A549 (cell line): ENCODE measurements around the gene PRDM11. TPM values are rescaled to one million over a fixed set of nuclear protein-coding genes. Genes with fewer than 3 reads are reported as not detected.

Source experiments
- ATAC-seq, 2 experiments: fragments of 200-7000 bp in 1 of 2; fragments of >200 bp in 1 of 2; cut with Nextera tagmentation in 1 of 2; cut with Tn5 transposase in 1 of 2; 3 replicates each; pipeline versions ENCODE4 v1.8.0 to v1.9.1; 2018 to 2020; ENCODE audit warnings: mild to moderate bottlenecking in 1 of 2, moderate library complexity in 1 of 2
- CTCF ChIA-PET: fragments of 300-600 bp; sonication (Branson Sonifier 250); formaldehyde crosslinking; extraction: SDS; loops from one replicate; lab custom pipeline; 2021; ENCODE audit warnings: antibody characterized with exemption, inconsistent platforms; lab: Yijun Ruan, JAX
- POLR2A ChIA-PET: fragments of 350-600 bp; formaldehyde crosslinking; extraction: SDS; loops from one replicate; lab custom pipeline; 2021; ENCODE audit warnings: antibody characterized with exemption, inconsistent platforms; lab: Yijun Ruan, JAX
- DNase-seq, 2 experiments: peaks; one replicate each; pipeline versions ENCODE4 v3.0.0 to v3.0.0-alpha.2; 2011 to 2016; ENCODE audit warnings: low read depth in 1 of 2, low spot score in 1 of 2
- FAIRE-seq: peaks from 2 replicates; lab custom pipeline; 2011; peaks lifted over from hg19 to GRCh38; lab: Jason Lieb, UNC
- H3K27ac ChIP-seq, 2 experiments: fragments of >200 bp; sonication (Bioruptor Twin); formaldehyde crosslinking; 3 replicates each; pipeline ENCODE4 v1.5.1; 2016 to 2017
- H3K4me1 ChIP-seq: fragments of >200 bp; sonication (Bioruptor Twin); formaldehyde crosslinking; 3 replicates; pipeline ENCODE4 v1.6.1; 2016
- H3K4me2 ChIP-seq: fragments of >200 bp; sonication (Bioruptor Twin); formaldehyde crosslinking; 3 replicates; pipeline ENCODE4 v1.6.1; 2016
- H3K4me3 ChIP-seq: fragments of >200 bp; sonication (Bioruptor Twin); formaldehyde crosslinking; 3 replicates; pipeline ENCODE4 v1.5.1; 2016
- H3K9me3 ChIP-seq: fragments of >200 bp; sonication (Bioruptor Twin); formaldehyde crosslinking; 3 replicates; pipeline ENCODE4 v1.6.1; 2016
- CBX2 ChIP-seq: fragments of 200-600 bp; sonication (generic); IDR thresholded peaks from 2 replicates; pipeline ENCODE4 v1.6.1; 2016; ENCODE audit warnings: low read depth, mild to moderate bottlenecking, borderline replicate concordance
- CEBPB ChIP-seq, 2 experiments: fragments of >200 bp in 1 of 2; sonication (Bioruptor Twin) in 1 of 2; formaldehyde crosslinking in 1 of 2; IDR thresholded peaks; 2 replicates each; pipeline ENCODE4 v1.6.1; 2012 to 2016
- EHF ChIP-seq: fragments of 250-450 bp; sonication (Bioruptor Pico); IDR thresholded peaks from 2 replicates; pipeline ENCODE4 v1.5.0; 2020; ENCODE audit warnings: mild to moderate bottlenecking
- EP300 ChIP-seq, 2 experiments: fragments of >200 bp; sonication (Bioruptor Twin); formaldehyde crosslinking; IDR thresholded peaks; 2 replicates in 1 of 2; 3 replicates in 1 of 2; pipeline ENCODE4 v1.6.1; 2016 to 2017
- FOSL2 ChIP-seq, 2 experiments: fragments of 450-650 bp in 1 of 2; fragments of >200 bp in 1 of 2; sonication (Bioruptor Twin) in 1 of 2; formaldehyde crosslinking; IDR thresholded peaks; 2 replicates each; pipeline versions ENCODE4 v1.5.0 to v1.6.1; 2016 to 2020; ENCODE audit warnings: mild to moderate bottlenecking in 1 of 2, moderate library complexity in 1 of 2
- GATA3 ChIP-seq: IDR thresholded peaks from 2 replicates; pipeline ENCODE4 v1.6.1; 2012; ENCODE audit warnings: borderline replicate concordance
- HDAC2 ChIP-seq: fragments of 200-600 bp; sonication (generic); IDR thresholded peaks from 2 replicates; pipeline ENCODE4 v1.6.1; 2016
- HOXB5 ChIP-seq: fragments of 250-450 bp; sonication (Bioruptor Pico); IDR thresholded peaks from 2 replicates; pipeline ENCODE4 v1.5.0; 2020; ENCODE audit warnings: mild to moderate bottlenecking, moderate library complexity
- JUN ChIP-seq, 2 experiments: fragments of >200 bp; sonication (Bioruptor Twin); formaldehyde crosslinking; IDR thresholded peaks; 2 replicates in 1 of 2; 3 replicates in 1 of 2; pipeline ENCODE4 v1.6.1; 2016 to 2017
- JUNB ChIP-seq: fragments of >200 bp; sonication (Bioruptor Twin); formaldehyde crosslinking; IDR thresholded peaks from 2 replicates; pipeline ENCODE4 v1.6.1; 2016
- KDM1A ChIP-seq: fragments of 200-600 bp; sonication (generic); IDR thresholded peaks from 2 replicates; pipeline ENCODE4 v1.6.1; 2016; ENCODE audit warnings: low read depth, mild to moderate bottlenecking
- NFE2L2 ChIP-seq: fragments of 150-350 bp; conservative IDR thresholded peaks from 2 replicates; pipeline ENCODE4 v1.6.1; 2014; ENCODE audit warnings: low read length
- NPAS2 ChIP-seq: fragments of 250-450 bp; sonication (Bioruptor Pico); IDR thresholded peaks from 2 replicates; pipeline ENCODE4 v1.8.0; 2022; ENCODE audit warnings: mild to moderate bottlenecking, moderate library complexity, borderline replicate concordance
- POLR2A ChIP-seq: IDR thresholded peaks from 2 replicates; pipeline ENCODE4 v1.6.1; 2012; ENCODE audit warnings: mild to moderate bottlenecking, low read length
- RAD21 ChIP-seq, 2 experiments: fragments of >200 bp in 1 of 2; sonication (Bioruptor Twin) in 1 of 2; formaldehyde crosslinking in 1 of 2; IDR thresholded peaks in 1 of 2; conservative IDR thresholded peaks in 1 of 2; 2 replicates in 1 of 2; 3 replicates in 1 of 2; pipeline ENCODE4 v1.6.1; 2012 to 2018; ENCODE audit warnings: inconsistent platforms in 1 of 2
- RFX5 ChIP-seq: fragments of 450-650 bp; IDR thresholded peaks from 2 replicates; pipeline ENCODE4 v1.7.1; 2014; ENCODE audit warnings: antibody characterized with exemption, mild to moderate bottlenecking, moderate library complexity
- ZC3H11A ChIP-seq: fragments of 450-650 bp; IDR thresholded peaks from 2 replicates; pipeline ENCODE4 v1.6.1; 2014; ENCODE audit warnings: antibody characterized with exemption, mild to moderate bottlenecking
- ZSCAN20 ChIP-seq: fragments of 250-450 bp; sonication (Bioruptor Pico); IDR thresholded peaks from 2 replicates; pipeline ENCODE4 v1.8.0; 2022; ENCODE audit warnings: mild to moderate bottlenecking, moderate library complexity
- WGBS: methylation state at CpG from one replicate; pipeline ENCODE4 v1.1.6; 2017; ENCODE audit errors: missing lambda C conversion rate; 5-methylcytosine and 5-hydroxymethylcytosine counted together
- polyA plus RNA-seq, 4 experiments: library from polyadenylated mRNA; depleted of rRNA in 3 of 4; stranded (reverse); fragments of >200 nt; fragmentation: RNase III in 1 of 4; extraction: RNeasy Plus Mini Kit Qiagen cat#74134 plus additional on column Dnase treatment in 1 of 4; gene quantifications; 2 replicates in 3 of 4; 3 replicates in 1 of 4; pipeline ENCODE4 v1.2.3, GENCODE V29; 2011 to 2017
- TF ChIP-seq, protein P1 (sequence below): fragments of >200 bp; sonication (Bioruptor Twin); formaldehyde crosslinking; IDR thresholded peaks from 3 replicates; pipeline ENCODE4 v1.5.1; 2016
- TF ChIP-seq, protein P2 (sequence below): fragments of 450-650 bp; IDR thresholded peaks from 2 replicates; pipeline ENCODE4 v1.6.1; 2014; ENCODE audit warnings: antibody characterized with exemption
- TF ChIP-seq, protein P3 (sequence below): fragments of 150-350 bp; IDR thresholded peaks from 2 replicates; pipeline ENCODE4 v1.6.1; 2014; ENCODE audit warnings: low read depth, mild to moderate bottlenecking, low read length

The PRDM11 gene
- polyA plus RNA-seq, 2 of the 4 experiments (the other 2 are of a cell fraction), result 4.3 to 5.3 TPM

DNA sequence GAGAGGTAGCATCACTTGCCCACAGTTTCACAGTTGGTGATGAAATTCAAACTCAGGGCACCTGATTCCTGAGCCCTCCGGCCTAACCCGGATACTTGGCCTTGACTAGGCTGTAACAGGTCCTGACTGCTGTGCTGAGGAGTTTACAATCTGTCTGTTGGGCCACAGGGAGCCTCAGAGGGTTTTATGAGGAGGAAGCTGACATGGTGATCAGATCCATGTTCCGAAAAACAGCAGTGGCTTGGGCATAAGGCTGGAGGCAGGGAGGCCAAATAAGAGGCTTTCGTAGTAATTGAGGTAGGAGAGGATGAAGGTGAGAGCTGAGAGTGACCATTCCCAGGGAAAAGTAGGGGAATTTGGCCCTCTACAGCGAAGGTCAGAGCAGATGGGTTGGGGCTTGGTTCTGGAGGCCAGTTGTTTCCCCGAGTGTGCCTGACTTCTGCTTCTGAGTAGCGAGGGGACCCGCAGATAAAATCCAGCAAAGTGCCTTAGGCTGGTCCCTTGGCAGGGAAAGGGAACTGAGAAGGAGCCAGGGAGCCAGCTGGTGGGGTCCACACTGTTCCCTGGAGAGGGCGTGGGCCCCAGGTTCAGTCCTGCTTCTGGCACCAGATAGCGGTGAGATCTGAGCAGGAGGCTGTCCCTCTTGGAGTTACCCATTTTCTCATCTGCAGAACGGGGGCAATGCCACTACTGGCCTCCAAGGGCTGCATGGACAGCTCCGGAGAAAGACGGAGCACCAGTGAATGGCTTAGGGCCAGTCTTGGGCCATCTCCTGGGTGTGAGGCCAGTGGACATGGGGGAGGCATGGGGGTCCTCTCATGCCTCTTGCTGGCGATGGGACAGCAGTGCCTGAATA is 6.5 kb downstream of the PRDM11 start:
- Histone ChIP-seq H3K9me3 (no peaks in the 10 kb centered on the region), H3K27ac (no peak overlapping the region), H3K4me3 (no peak overlapping the region), H3K4me2 (no peak overlapping the region), H3K4me1 (peaks cover under 1% of the 10 kb centered on the region; the same call in 1 of the 3 replicates)
- DNase-seq (no peak), FAIRE-seq (no peak), ATAC-seq (no peak)
- ChIA-PET CTCF (interaction anchor here (2.2 kb wide), 1 partner anchor 100 kb away, joined by 5 read pairs; no protein-coding TSS in a partner anchor), POLR2A (no interaction called here)
- 0 out of 2 replicates have a peak, but pooled peaks have one; percentile 12 for TF ChIP-seq POLR2A
- TF ChIP-seq, protein P1, sequence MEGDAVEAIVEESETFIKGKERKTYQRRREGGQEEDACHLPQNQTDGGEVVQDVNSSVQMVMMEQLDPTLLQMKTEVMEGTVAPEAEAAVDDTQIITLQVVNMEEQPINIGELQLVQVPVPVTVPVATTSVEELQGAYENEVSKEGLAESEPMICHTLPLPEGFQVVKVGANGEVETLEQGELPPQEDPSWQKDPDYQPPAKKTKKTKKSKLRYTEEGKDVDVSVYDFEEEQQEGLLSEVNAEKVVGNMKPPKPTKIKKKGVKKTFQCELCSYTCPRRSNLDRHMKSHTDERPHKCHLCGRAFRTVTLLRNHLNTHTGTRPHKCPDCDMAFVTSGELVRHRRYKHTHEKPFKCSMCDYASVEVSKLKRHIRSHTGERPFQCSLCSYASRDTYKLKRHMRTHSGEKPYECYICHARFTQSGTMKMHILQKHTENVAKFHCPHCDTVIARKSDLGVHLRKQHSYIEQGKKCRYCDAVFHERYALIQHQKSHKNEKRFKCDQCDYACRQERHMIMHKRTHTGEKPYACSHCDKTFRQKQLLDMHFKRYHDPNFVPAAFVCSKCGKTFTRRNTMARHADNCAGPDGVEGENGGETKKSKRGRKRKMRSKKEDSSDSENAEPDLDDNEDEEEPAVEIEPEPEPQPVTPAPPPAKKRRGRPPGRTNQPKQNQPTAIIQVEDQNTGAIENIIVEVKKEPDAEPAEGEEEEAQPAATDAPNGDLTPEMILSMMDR, result no peak
- 92% methylated on average over 14 of the region's 14 CpGs for WGBS

DNA sequence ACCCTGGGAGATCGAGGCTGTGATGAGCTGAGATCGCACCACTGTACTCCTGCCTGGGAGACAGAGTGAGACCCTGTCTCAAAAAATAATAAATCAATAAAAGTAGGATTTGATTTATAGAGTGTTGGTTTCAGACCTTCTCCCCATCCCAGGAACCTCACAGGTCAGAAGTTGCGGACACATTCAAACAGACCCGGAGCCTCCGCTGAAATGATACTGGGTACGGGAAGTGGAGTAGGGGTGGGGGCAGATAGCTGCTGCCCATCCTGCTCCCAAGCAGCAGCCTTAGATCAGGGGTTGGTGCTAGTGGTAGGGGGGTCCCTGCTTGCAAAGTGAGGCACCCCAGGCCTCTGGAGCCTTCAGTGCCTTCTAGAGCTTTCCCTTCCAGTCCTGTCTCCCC is 7.8 kb downstream of the PRDM11 start:
- Histone ChIP-seq H3K4me1 (no peaks in the 10 kb centered on the region), H3K9me3 (no peaks in the 10 kb centered on the region), H3K4me2 (no peak overlapping the region)
- 98% methylated on average over 6 of the region's 6 CpGs for WGBS
- TF ChIP-seq, protein P2, sequence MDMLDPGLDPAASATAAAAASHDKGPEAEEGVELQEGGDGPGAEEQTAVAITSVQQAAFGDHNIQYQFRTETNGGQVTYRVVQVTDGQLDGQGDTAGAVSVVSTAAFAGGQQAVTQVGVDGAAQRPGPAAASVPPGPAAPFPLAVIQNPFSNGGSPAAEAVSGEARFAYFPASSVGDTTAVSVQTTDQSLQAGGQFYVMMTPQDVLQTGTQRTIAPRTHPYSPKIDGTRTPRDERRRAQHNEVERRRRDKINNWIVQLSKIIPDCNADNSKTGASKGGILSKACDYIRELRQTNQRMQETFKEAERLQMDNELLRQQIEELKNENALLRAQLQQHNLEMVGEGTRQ, result no peak
- TF ChIP-seq HOXB5 (CRISPR knock-in tag), result no peak
- no peak for TF ChIP-seq KDM1A
- no peak for TF ChIP-seq RFX5
- TF ChIP-seq ZC3H11A, result no peak
- TF ChIP-seq FOSL2 (IDR thresholded peaks at IDR 0.05), result no peak
- TF ChIP-seq FOSL2 (CRISPR knock-in tag; IDR thresholded peaks at IDR 0.05), result no peak
- no peak for TF ChIP-seq NPAS2 (CRISPR knock-in tag)
- no peak for TF ChIP-seq JUNB
- no peak for TF ChIP-seq EP300 (IDR thresholded peaks at IDR 0.05)
- TF ChIP-seq JUN (IDR thresholded peaks at IDR 0.05), result no peak
- no peak for TF ChIP-seq POLR2A
- TF ChIP-seq, protein P3, sequence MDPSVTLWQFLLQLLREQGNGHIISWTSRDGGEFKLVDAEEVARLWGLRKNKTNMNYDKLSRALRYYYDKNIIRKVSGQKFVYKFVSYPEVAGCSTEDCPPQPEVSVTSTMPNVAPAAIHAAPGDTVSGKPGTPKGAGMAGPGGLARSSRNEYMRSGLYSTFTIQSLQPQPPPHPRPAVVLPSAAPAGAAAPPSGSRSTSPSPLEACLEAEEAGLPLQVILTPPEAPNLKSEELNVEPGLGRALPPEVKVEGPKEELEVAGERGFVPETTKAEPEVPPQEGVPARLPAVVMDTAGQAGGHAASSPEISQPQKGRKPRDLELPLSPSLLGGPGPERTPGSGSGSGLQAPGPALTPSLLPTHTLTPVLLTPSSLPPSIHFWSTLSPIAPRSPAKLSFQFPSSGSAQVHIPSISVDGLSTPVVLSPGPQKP, result no peak
- TF ChIP-seq NFE2L2, result no peak
- TF ChIP-seq GATA3, result no peak
- TF ChIP-seq CEBPB (IDR thresholded peaks at IDR 0.05), result no peak
- TF ChIP-seq ZSCAN20 (CRISPR knock-in tag), result no peak
- TF ChIP-seq HDAC2, result no peak
- TF ChIP-seq, all 56 proteins: peak for 0
- no peak overlapping the region for H3K4me3 ChIP-seq
- no peak overlapping the region for H3K27ac ChIP-seq
- ChIA-PET CTCF (interaction anchor here (1.8 to 2.2 kb wide), 3 partner anchors 43 to 178 kb away, joined by 5 to 6 read pairs (median 5); no protein-coding TSS in a partner anchor), POLR2A (no interaction called here)
- FAIRE-seq, result no peak
- ATAC-seq, result no peak
- no peak for DNase-seq

DNA sequence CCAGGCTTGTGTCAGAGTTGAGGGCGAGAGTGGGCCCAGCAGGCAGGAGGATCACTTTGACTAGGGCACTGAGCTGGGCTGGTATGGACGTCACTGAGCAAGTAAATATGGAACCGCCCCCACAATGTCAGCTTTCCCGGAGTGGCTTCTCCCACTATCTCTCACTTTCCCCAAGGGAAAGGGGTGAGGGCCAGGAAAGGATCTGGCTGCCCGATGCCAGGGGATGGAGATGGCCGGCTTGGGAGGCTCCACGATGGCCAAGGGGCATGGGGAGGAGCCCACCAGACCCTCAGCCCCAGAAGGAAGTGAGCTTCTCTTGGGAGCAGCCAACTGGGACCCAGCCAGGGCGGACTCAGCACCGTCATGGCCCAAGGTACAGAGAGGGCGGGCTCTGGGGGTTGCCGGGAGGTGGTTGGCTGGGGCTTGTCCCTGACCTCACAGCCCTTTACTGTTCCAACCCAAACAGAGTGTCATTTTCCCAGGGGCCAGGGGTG is 8.7 kb downstream of the PRDM11 start:
- ATAC-seq (no peak), FAIRE-seq (no peak), DNase-seq (no peak)
- Histone ChIP-seq H3K4me3 (no peak overlapping the region), H3K9me3 (no peaks in the 10 kb centered on the region), H3K4me1 (no peaks in the 10 kb centered on the region), H3K27ac (no peak overlapping the region), H3K4me2 (no peak overlapping the region)
- ChIA-PET POLR2A (no interaction called here), CTCF (interaction anchor here (0.8 to 2.2 kb wide), 9 partner anchors 15 to 219 kb away, joined by 3 to 7 read pairs (median 4); no protein-coding TSS in a partner anchor)
- WGBS, result 90% methylated on average over 11 of the region's 11 CpGs
- TF ChIP-seq RAD21 (conservative IDR thresholded peaks at IDR 0.05 in 1 of 2, IDR thresholded peaks at IDR 0.05 in 1 of 2) (no peak), EP300 (IDR thresholded peaks at IDR 0.05) (no peak), NPAS2 (CRISPR knock-in tag) (no peak), CBX2 (no peak), EHF (no peak)
